Measurements from ENCODE around the gene SDK1. TPM values are rescaled to one million over a fixed set of nuclear protein-coding genes. Genes with fewer than 3 reads are reported as not detected.
"Not testable (repeated sequence)": the region's sequence is repeated elsewhere in the genome, so short reads cannot be mapped to it uniquely, and the experiment has no call there.

Gene SDK1
- total RNA-seq, 2 donors from 2014 or later: 4.8 to 13.2 TPM

- intact Hi-C loops (cut with DNase I): no loop called here
- Histone ChIP-seq H3K4me3 (no peak overlapping the region), H3K27me3 (replicated peaks; ENCODE audit: insufficient read depth) (no peaks in the 10 kb centered on the region), H3K9me3 (no peaks in the 10 kb centered on the region), H3K4me1 (replicated peaks) (no peaks in the 10 kb centered on the region), H3K27ac (no peak overlapping the region), H3K36me3 (no peaks in the 10 kb centered on the region)
- WGBS: 96% methylated on average over 4 of the region's 4 CpGs
- TF ChIP-seq POLR2AphosphoS5 (IDR thresholded peaks at IDR 0.05) (no peak), CTCF (IDR thresholded peaks at IDR 0.05) (no peak)
- no peak for DNase-seq (ENCODE audit: low spot score)
Measured at GRCh38 chr7:4248295-4248694, 947.2 kb downstream of the SDK1 start.

- TF ChIP-seq POLR2A (IDR thresholded peaks at IDR 0.05) (no peak), POLR2AphosphoS5 (IDR thresholded peaks at IDR 0.05) (no peak)
- no peaks in the 10 kb centered on the region for H3K9me3 ChIP-seq
- no peaks in the 10 kb centered on the region for H3K4me1 ChIP-seq (replicated peaks)
- intact Hi-C loops (cut with DNase I): no loop called here
- no peaks in the 10 kb centered on the region for H3K36me3 ChIP-seq
- WGBS: 90% methylated on average over 4 of the region's 4 CpGs
- DNase-seq (ENCODE audit: low spot score): no peak
- H3K4me3 ChIP-seq: no peak overlapping the region
- H3K27ac ChIP-seq: no peak overlapping the region
- H3K27me3 ChIP-seq (replicated peaks; ENCODE audit: insufficient read depth): no peaks in the 10 kb centered on the region
Measured at GRCh38 chr7:4249241-4249640, 948.2 kb downstream of the SDK1 start.

GRCh38 chr7:4255336-4255735, 954.3 kb downstream of the SDK1 start:
- no peak overlapping the region for H3K27ac ChIP-seq
- H3K9me3 ChIP-seq: no peaks in the 10 kb centered on the region
- WGBS: 95% methylated on average over 6 of the region's 6 CpGs
- H3K27me3 ChIP-seq (replicated peaks; ENCODE audit: insufficient read depth): no peaks in the 10 kb centered on the region
- no peak for DNase-seq (ENCODE audit: low spot score)
- no peaks in the 10 kb centered on the region for H3K4me1 ChIP-seq (replicated peaks)
- H3K4me3 ChIP-seq: no peak overlapping the region
- intact Hi-C loops (cut with DNase I): no loop called here
- TF ChIP-seq POLR2A (IDR thresholded peaks at IDR 0.05): no peak
- H3K36me3 ChIP-seq: no peaks in the 10 kb centered on the region

GRCh38 chr7:4256286-4256685, 955.2 kb downstream of the SDK1 start:
- Histone ChIP-seq H3K36me3 (no peaks in the 10 kb centered on the region), H3K4me3 (no peak overlapping the region), H3K9me3 (no peaks in the 10 kb centered on the region), H3K27me3 (replicated peaks; ENCODE audit: insufficient read depth) (no peaks in the 10 kb centered on the region), H3K4me1 (replicated peaks) (no peaks in the 10 kb centered on the region), H3K27ac (no peak overlapping the region)
- TF ChIP-seq POLR2AphosphoS5 (IDR thresholded peaks at IDR 0.05) (no peak), CTCF (IDR thresholded peaks at IDR 0.05) (no peak), POLR2A (IDR thresholded peaks at IDR 0.05) (no peak)
- no peak for DNase-seq (ENCODE audit: low spot score)
- 48% methylated on average over 8 of the region's 8 CpGs for WGBS
- intact Hi-C loops (cut with DNase I): no loop called here

- TF ChIP-seq CTCF (IDR thresholded peaks at IDR 0.05): no peak
- no peak for TF ChIP-seq POLR2AphosphoS5 (IDR thresholded peaks at IDR 0.05)
- no peak for TF ChIP-seq POLR2A (IDR thresholded peaks at IDR 0.05)
- no peaks in the 10 kb centered on the region for H3K36me3 ChIP-seq
- no peaks in the 10 kb centered on the region for H3K9me3 ChIP-seq
- H3K27me3 ChIP-seq (replicated peaks; ENCODE audit: insufficient read depth): no peaks in the 10 kb centered on the region
- no peak for DNase-seq (ENCODE audit: low spot score)
- no peak overlapping the region for H3K4me3 ChIP-seq
- H3K4me1 ChIP-seq (replicated peaks): no peaks in the 10 kb centered on the region
- 70% methylated on average over 15 of the region's 15 CpGs for WGBS
- no peak overlapping the region for H3K27ac ChIP-seq
- intact Hi-C loops (cut with DNase I): no loop called here
Measured at GRCh38 chr7:4257146-4258111, 956.4 kb downstream of the SDK1 start.

- H3K27ac ChIP-seq; H3K36me3 ChIP-seq; intact Hi-C loops (cut with DNase I); H3K27me3 ChIP-seq (replicated peaks; ENCODE audit: insufficient read depth); H3K4me3 ChIP-seq; H3K9me3 ChIP-seq; H3K4me1 ChIP-seq (replicated peaks); DNase-seq (ENCODE audit: low spot score): not testable (repeated sequence)
- WGBS: 96% methylated on average over 15 of the region's 15 CpGs
Measured at GRCh38 chr7:4260116-4260515, 959.1 kb downstream of the SDK1 start.
